Gastroesophageal sphincter (tissue), 3 donors: ENCODE data around the gene MTREX.

Source experiments
- EP300 ChIP-seq: sonication (generic); formaldehyde crosslinking; IDR thresholded peaks from one replicate; pipeline ENCODE4 v1.6.1; 2017; ENCODE audit warnings: antibody characterized with exemption, mild to moderate bottlenecking
- POLR2A ChIP-seq, 2 donors: fragments of 450-650 bp; IDR thresholded peaks; one replicate each; pipeline ENCODE4 v1.6.1; 2017; ENCODE audit warnings: antibody characterized with exemption in 2 of 2, mild to moderate bottlenecking in 2 of 2, moderate library complexity in 1 of 2
- TF ChIP-seq, protein P1 (sequence below), 4 experiments: fragments of 200-600 bp in 2 of 4; fragments of 450-650 bp in 2 of 4; sonication (generic) in 1 of 4; IDR thresholded peaks; one replicate each; pipeline ENCODE4 v1.5.1; 2017 to 2019; ENCODE audit warnings: antibody characterized with exemption in 4 of 4, mild to moderate bottlenecking in 2 of 4, moderate library complexity in 2 of 4

- TF ChIP-seq, protein P1, sequence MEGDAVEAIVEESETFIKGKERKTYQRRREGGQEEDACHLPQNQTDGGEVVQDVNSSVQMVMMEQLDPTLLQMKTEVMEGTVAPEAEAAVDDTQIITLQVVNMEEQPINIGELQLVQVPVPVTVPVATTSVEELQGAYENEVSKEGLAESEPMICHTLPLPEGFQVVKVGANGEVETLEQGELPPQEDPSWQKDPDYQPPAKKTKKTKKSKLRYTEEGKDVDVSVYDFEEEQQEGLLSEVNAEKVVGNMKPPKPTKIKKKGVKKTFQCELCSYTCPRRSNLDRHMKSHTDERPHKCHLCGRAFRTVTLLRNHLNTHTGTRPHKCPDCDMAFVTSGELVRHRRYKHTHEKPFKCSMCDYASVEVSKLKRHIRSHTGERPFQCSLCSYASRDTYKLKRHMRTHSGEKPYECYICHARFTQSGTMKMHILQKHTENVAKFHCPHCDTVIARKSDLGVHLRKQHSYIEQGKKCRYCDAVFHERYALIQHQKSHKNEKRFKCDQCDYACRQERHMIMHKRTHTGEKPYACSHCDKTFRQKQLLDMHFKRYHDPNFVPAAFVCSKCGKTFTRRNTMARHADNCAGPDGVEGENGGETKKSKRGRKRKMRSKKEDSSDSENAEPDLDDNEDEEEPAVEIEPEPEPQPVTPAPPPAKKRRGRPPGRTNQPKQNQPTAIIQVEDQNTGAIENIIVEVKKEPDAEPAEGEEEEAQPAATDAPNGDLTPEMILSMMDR (IDR thresholded peaks at IDR 0.05) = no peak
- TF ChIP-seq POLR2A (IDR thresholded peaks at IDR 0.05) = no peak
- no peak for TF ChIP-seq EP300
These were observed 148.6 kb downstream of the MTREX start for GRCh38 chr5:55456216-55456895.
